SK-N-MC (cell line): ENCODE measurements around the gene ABCD4.

Source experiments
- EZH2 ChIP-seq: fragments of 200-600 bp; sonication (generic); IDR thresholded peaks from one replicate; pipeline ENCODE4 v1.6.1; 2017; ENCODE audit warnings: antibody characterized with exemption
- POLR2AphosphoS5 ChIP-seq: IDR thresholded peaks from 2 replicates; pipeline ENCODE4 v1.6.1; 2012; ENCODE audit warnings: mild to moderate bottlenecking, low read depth, low read length, borderline replicate concordance

- TF ChIP-seq EZH2 = no peak
- no peak for TF ChIP-seq POLR2AphosphoS5
Observed at GRCh38 chr14:74299061-74299545, 3.6 kb downstream of the ABCD4 start.
